ENCODE results near the gene LGMN. TPM values are rescaled to one million over a fixed set of nuclear protein-coding genes. Genes with fewer than 3 reads are reported as not detected.
"Not testable (repeated sequence)": the region's sequence is repeated elsewhere in the genome, so short reads cannot be mapped to it uniquely, and the experiment has no call there.

LGMN gene
- total RNA-seq, 2 experiments from 2014 or later = 0.29 to 0.36 TPM

DNA sequence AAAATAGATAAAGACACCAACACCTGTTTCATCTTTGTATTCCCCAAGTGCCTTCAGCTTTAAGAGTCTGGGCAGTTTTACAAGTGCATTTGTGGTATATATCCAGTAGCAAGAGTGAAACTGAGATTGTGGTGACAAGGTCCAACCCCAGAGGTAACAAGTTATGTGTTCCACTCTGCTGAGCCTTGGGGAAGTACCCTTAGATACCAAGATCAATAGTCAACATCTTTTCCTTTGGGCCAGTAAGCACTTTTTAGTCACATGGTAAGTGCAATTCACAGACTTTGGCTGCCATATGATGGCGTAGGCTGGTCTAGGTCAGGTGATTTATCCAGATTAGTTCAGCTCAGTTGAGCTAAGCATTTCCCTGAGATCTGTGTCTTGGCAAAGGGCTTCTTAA lies 19.8 kb upstream of the LGMN start:
- POLR2A ChIA-PET = interaction anchor here (1.0 to 1.1 kb wide), 2 partner anchors 19 to 38 kb away, joined by 4 to 9 read pairs; no protein-coding TSS in a partner anchor
- CTCF ChIA-PET = interaction anchor here (0.6 to 1.3 kb wide), 5 partner anchors 18 to 116 kb away, joined by 3 to 5 read pairs (median 3); no protein-coding TSS in a partner anchor

DNA sequence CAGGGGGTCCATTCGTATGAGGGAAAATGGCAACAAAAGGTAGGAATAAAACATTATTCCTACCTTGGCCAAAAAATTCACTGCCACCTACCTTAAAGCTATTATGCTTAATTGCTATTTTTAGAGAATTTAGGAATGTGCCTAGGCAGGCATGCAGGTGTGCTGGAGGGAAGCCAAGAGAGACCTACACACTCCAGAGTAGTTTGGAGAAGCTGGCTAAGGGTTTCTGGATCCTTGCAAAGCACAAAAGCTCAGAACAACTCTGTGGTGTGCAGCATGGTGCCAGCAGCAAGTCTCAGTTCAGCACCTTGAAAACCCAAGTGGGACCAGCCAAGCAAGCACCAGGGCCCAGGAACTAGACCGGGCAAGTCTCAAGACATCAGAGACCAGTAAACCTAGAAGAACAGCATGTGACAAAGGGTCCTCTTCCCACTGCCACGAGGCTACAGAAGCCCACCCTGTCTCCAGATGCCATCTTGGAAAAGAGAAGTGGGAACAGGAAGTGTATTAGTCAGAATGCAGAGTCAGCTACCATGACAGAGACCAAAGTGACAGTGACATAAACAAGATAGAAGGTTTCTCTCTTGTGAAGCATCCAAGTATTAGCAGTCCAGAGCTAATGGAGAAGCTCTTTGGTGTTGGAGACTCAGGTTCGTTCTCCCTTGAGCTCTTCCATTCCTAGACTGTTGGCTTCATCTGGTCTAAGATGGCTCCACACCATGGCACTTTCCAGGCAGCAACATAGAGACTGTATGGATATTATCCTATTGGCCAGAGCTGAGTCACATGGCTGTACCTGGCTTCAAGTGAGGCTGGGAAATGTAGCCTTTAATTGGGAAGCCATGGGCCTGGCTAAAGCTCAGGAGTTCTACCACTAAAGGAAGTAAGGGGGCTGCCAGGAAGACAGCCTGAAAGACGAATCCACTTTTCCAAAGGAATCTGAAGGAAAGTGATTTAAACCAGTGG lies 15.5 kb upstream of the LGMN start:
- CTCF ChIA-PET, POLR2A ChIA-PET: not testable (repeated sequence)

DNA sequence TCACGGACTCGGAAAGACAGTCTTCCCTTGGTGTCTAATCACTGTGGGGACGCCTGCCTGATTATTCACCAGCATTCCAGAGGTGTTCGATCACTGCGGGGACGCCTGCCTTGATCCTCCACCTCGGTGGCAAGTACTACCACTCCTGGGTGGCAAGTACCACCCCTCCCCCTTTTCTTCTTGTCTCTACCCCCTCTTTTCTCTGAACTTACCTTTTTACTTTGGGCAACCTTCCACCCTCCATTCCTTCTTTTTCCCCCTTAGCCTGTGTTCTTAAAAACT lies 12.0 kb upstream of the LGMN start:
- ChIA-PET CTCF (no interaction called here), POLR2A (no interaction called here)

DNA sequence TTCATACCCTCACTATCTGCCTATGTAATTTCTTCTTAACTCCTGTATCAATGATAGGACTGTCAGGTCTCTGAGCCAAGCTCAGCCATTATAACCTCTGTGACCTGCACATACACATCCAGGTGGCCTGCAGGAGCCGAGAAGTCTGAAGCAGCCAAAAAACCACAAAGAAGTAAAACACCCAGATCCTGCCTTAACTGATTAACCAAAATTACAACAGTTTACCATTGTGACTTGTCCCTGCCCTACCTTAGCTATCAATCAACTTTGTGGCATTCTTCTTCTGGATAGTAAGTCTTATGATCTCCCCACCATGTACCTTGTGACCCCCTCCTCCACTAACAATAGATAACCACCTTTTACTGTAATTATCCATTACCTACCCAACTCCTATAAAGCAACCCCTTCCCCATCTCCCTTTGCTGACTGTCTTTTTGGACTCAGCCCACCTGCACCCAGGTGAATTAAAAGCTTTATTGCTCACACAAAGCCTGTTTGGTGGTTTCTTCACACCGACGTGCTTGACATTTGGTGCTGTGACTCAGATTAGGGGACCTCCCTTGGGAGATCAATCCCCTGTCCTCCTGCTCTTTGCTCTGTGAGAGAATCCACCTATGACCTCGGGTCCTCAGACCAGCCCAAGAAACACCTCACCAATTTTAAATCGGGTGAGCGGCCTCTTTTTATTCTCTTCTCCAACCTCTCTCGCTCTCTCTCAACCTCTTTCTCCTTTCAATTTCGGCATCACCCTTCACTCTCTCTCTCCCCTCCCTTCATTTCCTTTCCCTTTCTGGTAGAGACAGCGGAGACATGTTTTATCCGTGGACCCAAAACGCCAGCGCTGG lies 11.5 kb upstream of the LGMN start:
- CTCF ChIA-PET = no interaction called here
- POLR2A ChIA-PET = no interaction called here

DNA sequence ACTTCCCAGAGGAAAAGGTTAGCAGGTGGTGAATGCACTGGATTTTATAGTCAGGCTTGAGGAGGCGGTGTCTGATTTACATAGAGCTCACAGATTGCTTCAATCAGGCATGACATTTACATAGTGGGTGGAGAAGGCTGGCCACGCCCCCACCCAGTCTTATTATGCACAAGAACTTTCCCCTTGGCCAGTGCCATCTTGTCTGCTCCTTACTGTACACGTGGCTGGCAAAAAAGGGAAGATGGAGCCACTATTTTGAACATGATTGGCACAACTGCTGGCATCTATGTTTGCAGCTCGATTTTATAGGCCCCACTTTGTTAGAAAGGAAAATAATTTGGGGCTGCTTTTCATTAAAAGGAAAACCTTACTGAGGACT lies 10.9 kb upstream of the LGMN start:
- ChIA-PET POLR2A (interaction anchor here (0.6 kb wide), 1 partner anchor 15 kb away, joined by 5 read pairs; no protein-coding TSS in a partner anchor), CTCF (no interaction called here)

DNA sequence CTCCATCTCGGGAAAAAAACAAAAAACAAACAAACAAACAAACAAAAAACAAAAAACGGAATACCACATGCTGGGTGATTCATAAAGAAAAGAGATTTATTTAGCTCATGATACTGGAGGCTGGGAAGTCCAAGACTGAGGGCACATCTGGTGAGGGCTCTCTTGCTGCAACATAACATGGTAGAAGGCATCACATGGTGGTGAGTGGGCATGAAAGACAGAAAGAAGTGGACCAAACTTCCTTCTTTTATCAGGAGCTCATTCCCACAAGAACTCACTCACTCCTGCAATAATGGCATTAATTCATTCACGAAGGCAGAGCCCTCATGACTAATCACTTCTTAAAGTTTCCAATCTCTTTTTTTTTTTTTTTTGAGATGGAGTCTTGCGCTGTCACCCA lies 8.0 kb upstream of the LGMN start:
- CTCF ChIA-PET = interaction anchor here (0.7 kb wide), 1 partner anchor 1775 kb away, joined by 4 read pairs; no protein-coding TSS in a partner anchor

DNA sequence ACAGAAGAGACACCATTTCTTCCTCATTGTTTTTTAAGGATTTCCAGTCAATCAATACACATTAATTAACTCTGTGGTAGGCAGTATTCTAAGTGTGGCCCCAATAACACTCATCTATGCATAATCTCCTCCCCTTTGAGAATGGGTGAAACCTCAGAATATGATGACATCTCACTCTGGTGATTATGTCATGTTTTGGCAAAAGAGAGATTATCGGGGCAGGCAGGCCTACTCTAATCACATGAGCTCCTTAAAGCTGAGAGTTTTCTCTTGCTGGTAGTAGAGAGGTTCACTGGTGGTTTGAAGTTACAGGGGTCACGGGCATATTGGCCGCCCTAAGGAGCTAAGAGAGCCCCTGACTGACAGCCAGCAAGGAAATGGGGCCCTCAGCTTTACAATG lies 7.1 kb upstream of the LGMN start:
- CTCF ChIA-PET = no interaction called here
- POLR2A ChIA-PET = no interaction called here

More for the DNA sequence above, 8.0 kb upstream of the LGMN start:
- POLR2A ChIA-PET = no interaction called here

DNA sequence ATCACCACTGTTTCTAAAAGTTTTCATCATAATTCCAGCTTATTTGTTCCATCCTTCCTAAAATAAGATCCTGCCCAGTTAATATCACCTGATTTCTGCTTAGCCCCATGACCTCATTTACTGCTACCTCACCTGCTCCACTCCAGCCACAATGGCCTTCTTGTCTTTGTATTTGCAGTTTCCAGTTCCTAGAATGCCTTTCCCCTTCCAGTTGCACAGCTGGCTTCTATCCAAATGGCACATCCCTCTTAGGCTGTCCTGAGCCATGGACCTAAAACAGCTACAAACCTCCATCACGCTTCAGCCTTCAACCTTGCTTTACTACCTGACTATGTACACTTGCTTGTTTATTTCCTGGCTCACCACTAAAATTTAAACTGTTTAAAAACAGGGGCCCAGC lies 6.5 kb upstream of the LGMN start:
- ChIA-PET POLR2A (no interaction called here), CTCF (interaction anchor here (0.7 kb wide), 1 partner anchor 26 kb away, joined by 4 read pairs; no protein-coding TSS in a partner anchor)

DNA sequence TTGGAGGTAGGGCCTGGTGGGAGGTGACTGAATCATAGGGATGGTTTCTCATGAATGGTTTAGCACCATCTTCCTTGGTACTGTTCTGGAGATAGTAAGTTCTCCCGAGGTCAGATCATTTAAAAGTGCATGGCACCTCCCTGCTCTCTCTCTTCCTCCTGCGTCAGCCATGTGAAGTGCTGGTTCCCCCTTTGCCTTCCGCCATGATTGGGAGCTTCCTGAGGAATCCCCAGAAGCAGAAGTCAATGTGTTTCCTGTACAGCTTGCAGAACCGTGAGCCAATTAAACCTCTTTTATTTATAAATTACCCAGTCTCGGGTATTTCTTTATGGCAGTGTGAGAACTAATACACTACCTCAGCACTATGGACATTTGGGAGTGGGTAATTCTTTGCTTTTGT lies 4.8 kb upstream of the LGMN start:
- ChIA-PET CTCF (no interaction called here), POLR2A (no interaction called here)

DNA sequence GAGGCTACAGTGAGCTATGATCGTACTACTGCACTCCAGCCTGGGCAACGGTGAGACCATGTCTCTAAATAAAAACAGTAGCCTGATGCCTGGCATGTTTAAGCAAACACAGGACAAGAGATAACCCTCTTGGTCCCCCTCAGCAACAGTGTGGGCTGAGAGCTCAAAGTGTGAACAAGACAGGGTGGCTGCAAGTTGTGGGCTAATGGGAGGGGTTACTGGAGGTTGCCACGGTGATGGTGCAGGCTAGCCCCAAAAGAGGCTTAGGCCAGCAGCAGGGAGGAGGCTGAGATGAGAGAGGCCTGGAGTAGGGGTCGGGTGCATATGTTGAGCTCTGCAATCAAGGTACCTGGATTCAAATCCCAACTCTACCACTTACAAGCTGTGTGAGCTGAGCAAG lies 3.4 kb upstream of the LGMN start:
- ChIA-PET POLR2A (interaction anchor here (0.8 kb wide), 1 partner anchor 15 kb away, joined by 10 read pairs; no protein-coding TSS in a partner anchor), CTCF (no interaction called here)

DNA sequence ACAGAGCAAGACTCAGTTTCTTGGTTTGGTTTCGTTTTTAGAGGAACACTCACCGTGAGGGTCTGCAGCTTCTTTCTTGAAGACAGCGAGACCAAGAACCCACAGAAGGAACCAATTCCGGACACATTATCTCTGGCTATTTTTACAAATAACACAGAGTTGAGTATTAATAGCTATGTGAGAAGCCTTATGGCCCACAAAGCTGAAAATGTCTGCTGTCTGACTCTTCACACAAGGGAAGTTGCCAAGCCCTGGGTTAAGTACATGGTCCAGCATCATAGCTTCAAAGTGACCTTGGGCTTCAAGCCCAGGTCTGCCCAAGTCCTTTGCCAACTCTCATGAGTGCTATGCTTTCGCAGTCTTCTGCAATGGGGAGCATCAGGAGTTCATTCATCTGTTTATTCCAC lies 2.6 kb upstream of the LGMN start:
- ChIA-PET CTCF (interaction anchor here (0.7 to 1.1 kb wide), 2 partner anchors 25 to 74 kb away, joined by 3 read pairs; no protein-coding TSS in a partner anchor), POLR2A (interaction anchor here (0.6 kb wide), 1 partner anchor 22 kb away, joined by 3 read pairs; no protein-coding TSS in a partner anchor)

DNA sequence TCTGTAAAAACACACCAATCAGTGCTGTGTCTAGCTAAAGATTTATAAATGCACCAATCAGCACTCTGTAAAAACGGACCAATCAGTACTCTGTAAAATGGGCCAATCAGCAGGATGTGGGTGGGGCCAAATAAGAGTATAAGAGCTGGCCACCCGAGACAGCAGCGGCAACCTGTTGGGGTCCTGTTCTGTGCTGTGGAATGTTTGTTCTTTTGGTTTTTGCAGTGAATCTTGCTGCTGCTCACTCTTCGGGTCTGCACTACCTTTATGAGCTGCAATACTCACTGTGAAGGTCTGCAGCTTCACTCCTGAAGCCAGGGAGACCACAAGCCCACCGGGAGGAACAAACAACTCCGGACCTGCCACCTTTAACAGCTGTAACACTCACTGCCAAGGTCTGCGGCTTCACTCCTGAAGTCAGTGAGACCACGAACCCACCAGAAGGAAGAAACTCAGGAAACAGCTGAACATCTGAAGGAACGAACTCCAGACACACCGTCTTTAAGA lies 1.8 kb upstream of the LGMN start:
- POLR2A ChIA-PET = interaction anchor here (0.6 kb wide), 1 partner anchor 22 kb away, joined by 3 read pairs; no protein-coding TSS in a partner anchor

DNA sequence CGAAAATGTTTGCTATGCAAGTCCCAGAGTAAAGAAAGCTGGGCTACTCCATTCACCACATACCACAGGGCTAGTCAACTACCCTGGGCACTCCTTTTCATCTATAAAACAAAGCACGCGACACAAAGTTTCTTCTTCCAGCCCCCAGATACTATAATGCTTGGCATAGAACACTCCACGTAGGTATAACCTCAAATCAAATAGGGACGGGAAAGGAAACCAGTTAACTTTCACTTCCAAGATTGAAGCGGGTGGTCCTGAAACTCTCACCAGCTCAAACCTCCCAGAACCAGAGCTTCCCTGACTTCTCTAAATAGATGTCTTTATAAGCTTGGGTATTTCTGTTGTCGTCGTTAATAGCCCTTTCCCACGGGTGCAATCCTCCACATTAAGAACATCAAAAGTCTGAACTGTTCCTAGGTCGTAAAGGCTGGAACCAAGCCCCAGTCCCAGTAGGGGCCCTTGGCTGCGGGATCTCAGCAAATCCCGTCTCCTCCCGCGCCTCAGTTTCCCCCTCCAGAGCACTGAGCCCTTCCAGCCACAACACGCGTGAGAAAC lies 647 bp downstream of the LGMN start:
- POLR2A ChIA-PET = no interaction called here
- CTCF ChIA-PET = interaction anchor here (0.9 to 1.1 kb wide), 2 partner anchors 18 to 33 kb away, joined by 3 read pairs; no protein-coding TSS in a partner anchor

More for the DNA sequence above, 1.8 kb upstream of the LGMN start:
- CTCF ChIA-PET = interaction anchor here (0.8 to 1.2 kb wide), 4 partner anchors 18 to 74 kb away, joined by 3 to 5 read pairs (median 4); no protein-coding TSS in a partner anchor

DNA sequence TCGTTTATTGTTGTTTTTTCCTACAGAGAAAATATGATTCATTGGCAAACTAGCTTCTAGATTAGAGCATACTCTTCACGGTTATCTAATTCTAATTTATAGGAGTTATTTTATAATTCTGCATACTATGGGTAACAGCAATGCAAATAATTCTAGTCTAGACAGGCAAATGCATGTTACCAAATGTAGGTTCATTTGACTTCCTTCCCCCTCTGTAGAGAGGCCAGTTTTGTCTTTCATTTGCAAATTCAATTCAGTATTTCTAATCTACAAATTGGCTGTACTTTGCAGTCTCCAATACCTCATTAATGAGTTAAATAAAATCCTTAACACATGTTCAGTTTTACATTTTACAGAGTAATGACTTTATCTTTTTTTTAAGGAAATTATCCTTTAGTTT lies 4.2 kb downstream of the LGMN start:
- ChIA-PET POLR2A (interaction anchor here (0.7 kb wide), 1 partner anchor 15 kb away, joined by 5 read pairs; no protein-coding TSS in a partner anchor), CTCF (interaction anchor here (0.7 kb wide), 2 partner anchors 40 to 91 kb away, joined by 3 to 5 read pairs; no protein-coding TSS in a partner anchor)

DNA sequence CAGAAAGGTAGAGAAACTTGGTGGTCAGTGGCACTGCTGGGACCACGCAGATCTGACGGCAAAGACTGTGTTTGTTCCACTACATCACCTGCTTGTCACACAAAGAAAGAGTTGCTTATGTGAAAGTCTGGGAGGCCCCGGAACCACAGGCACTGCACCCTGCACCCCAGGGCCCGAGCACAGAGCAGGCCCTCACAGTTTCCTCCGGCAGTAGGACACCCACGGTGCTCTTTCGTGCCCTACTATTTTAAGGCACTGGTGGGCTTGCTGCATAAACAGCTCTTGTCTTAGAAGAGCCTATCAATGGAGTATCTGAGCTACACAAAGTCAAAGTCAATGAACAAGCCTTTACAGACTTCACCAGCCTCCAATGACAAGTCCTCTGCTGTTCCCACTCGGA lies 8.0 kb downstream of the LGMN start:
- CTCF ChIA-PET = no interaction called here
- POLR2A ChIA-PET = no interaction called here

DNA sequence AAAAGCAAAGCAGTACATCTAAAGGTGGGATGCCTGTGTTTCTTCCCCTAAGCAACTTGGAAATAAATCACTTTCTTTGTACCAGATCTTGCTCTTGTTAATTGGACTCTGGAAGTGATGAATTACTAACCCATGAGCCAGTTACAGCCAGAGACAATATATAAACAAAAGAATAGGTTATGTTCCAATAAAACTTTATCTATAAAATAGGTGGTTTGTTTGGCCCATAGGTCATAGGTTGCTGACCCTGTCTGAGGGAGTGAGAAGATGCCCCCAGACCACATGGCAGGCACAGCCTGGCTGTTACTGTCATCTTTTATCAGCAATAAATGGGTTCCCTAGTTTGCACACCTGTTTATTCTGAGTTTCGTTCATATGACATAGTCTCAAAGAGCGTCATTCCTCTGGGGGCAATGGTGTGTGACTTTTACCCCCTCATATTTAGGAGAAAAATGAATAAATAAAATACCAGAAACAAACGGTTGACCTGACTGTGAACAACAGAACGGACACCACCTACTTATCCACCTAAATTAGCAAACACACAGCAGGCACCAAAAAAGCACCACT lies 10.7 kb downstream of the LGMN start:
- ChIA-PET CTCF (no interaction called here), POLR2A (no interaction called here)

DNA sequence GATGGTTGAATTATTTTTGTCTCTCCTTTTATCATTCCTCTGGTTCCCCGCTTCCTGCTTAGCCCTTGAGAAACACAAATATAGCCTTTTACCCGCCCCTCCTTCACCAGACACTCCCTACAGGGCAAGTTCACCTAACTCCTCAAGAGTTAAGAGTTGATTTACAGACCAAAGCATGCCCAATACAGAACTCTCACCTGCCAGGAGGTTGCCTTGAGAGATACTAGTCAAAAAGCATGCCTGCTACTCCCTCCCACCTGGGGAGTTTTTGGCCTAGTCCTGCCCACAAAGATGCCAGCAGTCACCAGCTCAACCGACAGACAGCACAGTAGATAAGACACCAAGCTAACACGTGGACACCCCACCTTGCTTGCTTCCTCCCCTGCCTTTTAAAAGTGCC lies 11.2 kb downstream of the LGMN start:
- ChIA-PET POLR2A (no interaction called here), CTCF (no interaction called here)

DNA sequence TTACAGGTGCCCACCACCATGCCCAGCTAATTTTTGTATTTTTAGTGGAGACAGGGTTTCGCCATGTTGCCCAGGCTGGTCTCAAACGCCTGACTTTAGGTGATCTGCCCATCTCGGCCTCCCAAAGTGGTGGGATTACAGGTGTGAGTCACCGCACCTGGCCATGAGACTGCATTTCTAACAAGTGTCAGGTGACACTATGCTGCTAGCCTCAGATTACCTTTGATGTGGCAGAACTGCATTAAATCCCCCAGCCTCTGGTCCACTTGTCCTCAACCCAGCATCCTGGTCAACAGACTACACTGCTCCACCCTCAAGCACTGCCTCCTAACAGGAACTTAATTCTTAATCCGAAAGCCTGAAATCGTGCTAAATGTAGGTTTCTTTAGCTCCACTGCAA lies 13.1 kb downstream of the LGMN start:
- ChIA-PET CTCF (no interaction called here), POLR2A (no interaction called here)

DNA sequence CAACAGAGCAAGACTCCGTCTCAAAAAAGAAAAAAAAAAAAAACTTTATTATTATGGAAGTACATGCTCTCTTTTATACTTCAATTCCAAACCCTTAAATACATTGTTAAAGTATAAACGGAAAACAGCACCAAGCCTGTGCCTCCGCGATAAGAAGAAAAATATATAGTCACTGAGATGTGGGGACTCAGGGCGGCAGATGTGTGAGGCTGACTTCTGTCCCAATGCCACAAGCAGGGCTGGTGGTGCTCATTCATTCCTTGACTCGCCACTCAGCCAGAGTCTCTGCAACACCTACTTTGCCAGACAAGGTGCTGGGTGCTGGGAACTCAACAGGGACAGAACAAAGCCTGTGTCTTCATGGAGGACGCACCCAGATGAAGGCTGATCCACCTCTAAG lies 13.8 kb downstream of the LGMN start:
- ChIA-PET POLR2A (no interaction called here), CTCF (interaction anchor here (0.6 kb wide), 1 partner anchor 7 kb away, joined by 3 read pairs; no protein-coding TSS in a partner anchor)
